H4 (cell line): ENCODE data around the gene RUNX3. TPM values are rescaled to one million over a fixed set of nuclear protein-coding genes. Genes with fewer than 3 reads are reported as not detected.

Experiments
- DNase-seq: peaks from one replicate; pipeline ENCODE4 v3.0.0-alpha.2; 2015; ENCODE audit warnings: low spot score
- total RNA-seq: library from RNA; depleted of rRNA; stranded (reverse); fragments of >200 nt; shearing (Covaris generic); gene quantifications from 2 replicates; pipeline ENCODE4 v1.2.3, GENCODE V29; 2014

RUNX3 gene
- total RNA-seq, 1 experiment from 2014 or later = 2.9 TPM

DNA sequence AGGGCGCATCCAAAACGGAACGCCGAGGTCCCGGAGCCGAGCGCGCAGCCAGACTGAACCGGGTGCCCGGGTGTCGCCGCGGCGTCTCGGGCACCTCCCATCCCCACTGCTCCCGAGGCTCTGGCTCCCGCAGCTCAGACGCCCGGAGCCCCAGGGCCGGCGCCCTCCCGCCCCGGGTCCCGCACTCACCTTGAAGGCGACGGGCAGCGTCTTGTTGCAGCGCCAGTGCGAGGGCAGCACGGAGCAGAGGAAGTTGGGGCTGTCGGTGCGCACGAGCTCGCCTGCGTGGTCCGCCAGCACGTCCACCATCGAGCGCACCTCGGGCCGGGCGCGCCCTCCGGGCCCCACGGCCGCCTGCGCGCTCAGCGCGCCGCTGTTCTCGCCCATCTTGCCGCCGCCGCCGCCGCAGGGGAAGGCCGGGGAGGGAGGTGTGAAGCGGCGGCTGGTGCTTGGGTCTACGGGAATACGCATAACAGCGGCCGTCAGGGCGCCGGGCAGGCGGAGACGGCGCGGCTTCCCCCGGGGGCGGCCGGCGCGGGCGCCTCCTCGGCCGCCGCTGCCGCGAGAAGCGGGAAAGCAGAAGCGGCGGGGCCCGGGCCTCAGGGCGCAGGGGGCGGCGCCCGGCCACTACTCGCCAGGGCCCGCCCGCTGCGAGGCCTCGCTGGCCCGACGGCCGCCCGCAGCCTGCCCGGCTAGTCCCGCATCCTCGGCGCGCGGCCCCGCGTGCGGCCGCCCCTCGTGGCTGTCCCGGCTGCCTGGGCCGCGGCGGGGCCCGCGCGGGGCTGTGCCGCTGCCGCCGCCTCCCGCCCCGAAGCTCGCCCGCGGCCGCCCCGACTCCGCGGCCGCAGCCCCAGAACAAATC, 447 bp downstream of the RUNX3 start:
- no peak for DNase-seq

DNA sequence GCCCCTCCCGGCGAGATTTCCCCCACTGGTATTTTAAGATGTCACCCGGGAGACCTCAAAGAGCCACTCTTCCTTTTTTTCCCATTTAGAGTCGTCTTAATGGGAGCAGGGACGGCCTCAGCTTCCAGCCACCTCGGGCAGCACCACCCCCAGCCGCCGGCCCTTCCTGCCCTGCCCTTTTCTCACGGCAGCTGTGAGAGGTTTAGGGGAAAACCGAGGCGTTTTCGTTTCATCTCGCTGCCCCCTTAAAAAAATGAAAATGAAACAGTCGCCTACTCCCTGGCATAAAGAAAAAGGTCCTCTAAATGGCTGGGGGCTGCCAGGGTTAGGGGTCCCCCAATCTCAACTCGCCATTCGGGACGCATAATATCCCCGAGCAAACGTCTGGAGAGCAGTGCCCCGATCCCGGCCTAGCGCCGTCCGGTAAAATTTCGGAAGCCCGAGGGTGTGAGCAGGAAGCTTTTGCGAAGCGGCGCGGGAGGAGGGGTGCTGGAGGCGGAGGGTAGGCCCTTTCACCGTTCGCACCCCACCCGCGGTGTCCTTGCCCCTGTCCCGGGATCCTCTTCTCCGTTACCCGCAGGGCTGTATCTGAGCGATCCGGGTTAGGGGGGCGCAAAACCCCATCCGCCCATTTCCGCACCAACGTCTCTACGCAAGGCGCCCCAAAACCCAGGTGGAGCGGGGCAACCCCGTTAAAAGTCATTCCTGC, 1.2 kb downstream of the RUNX3 start:
- no peak for DNase-seq

DNA sequence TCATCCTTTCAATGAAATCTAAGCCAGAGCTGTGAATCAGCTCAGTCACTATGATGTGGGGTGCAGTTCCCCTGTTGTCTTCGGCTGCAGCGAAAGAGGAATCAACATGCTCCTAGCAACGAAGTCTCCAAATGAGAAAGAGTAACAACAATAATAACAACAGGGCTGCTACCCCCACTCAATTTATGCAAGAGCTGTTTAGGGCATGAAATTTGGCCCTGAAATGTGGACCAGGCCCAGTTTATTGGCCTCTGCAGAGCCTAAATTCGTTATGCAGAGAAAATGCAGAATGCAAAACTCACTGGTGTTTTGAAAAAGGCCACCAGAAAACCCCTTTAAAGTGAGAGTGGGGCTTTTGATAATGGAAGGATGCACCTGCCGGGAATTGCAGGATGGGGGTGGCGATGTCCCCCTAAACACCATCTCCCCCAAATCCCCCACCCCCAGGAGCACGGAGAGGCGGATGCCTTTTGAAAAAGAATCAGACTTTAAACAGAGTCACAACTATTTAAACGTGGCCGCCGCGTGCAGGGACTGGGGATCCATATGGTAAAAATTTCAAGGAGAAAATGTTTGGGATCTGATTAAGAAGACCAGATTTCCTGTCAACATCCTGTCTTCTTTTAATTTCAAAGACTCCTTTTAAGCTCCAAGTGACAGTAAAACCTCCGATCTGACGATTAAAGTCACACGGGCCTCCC, 1.9 kb downstream of the RUNX3 start:
- no peak for DNase-seq

DNA sequence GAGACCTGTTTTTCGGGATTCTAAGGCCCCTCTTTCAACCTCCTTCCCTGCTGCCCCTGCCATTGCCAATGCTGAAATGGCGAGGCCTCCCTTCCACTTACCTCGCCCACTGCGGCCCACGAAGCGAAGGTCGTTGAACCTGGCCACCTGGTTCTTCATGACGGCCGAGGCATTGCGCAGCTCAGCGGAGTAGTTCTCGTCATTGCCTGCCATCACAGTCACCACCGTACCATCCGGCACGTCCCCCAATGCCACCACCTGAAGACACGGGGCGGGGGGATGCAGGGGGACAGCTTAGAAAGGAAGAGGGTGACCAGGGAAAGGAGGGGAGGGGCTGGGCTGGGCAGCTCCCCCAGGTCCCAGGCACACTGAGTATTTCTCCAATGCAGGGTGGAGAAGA, 2.6 kb downstream of the RUNX3 start:
- DNase-seq = no peak

DNA sequence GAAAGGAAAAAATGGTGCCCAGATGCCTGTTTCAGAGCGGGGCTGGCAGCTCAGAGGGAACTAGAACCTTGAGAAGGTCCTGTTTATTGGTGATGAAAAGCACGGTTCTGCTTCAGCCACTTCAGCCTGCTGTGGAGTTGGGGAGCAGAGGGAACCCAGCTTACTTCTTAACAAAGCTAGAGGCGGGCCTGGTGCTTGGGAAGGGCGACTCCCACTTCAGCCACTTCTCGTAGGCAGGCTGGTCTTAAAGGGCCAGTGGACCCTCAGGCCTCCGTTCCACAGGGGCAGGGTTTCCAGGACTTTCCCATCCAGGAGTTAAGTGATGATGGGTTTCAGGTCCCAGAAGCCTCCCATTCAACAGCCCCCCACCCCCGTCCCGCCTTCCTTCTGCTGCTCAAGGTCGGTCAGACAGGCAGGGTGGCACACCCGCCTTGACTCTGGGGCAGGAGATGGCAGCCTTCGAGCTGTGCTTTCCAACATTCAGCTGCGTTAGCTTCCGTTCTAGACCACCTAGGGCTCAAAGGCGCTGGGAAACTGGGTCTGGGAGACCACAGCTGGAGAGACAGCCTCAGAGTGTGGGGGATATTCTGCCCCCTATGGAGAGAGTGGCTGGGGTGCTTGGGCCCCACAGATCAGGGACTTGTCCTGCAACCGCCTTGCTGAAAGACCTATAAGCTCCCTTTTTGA, 3.4 kb downstream of the RUNX3 start:
- no peak for DNase-seq

DNA sequence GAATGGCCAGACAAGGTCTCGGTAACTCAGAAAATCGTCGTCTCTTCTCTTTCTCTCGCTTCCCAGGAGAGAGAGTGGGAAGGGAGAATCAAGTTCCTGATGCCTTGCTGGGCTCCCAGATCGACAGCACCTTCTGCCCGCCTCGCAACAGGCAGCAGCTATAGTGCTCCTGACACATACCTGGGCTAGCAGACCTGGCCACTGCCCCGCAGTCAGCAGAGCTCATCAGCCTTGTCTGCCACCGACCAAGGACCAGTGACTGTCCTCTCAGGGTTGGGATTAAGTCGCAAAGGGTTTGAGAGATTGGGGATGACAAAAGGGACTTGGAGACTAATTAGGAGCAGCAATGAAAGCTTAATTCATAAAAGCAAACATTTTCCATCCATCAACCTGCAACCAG, 4.1 kb downstream of the RUNX3 start:
- DNase-seq = no peak

DNA sequence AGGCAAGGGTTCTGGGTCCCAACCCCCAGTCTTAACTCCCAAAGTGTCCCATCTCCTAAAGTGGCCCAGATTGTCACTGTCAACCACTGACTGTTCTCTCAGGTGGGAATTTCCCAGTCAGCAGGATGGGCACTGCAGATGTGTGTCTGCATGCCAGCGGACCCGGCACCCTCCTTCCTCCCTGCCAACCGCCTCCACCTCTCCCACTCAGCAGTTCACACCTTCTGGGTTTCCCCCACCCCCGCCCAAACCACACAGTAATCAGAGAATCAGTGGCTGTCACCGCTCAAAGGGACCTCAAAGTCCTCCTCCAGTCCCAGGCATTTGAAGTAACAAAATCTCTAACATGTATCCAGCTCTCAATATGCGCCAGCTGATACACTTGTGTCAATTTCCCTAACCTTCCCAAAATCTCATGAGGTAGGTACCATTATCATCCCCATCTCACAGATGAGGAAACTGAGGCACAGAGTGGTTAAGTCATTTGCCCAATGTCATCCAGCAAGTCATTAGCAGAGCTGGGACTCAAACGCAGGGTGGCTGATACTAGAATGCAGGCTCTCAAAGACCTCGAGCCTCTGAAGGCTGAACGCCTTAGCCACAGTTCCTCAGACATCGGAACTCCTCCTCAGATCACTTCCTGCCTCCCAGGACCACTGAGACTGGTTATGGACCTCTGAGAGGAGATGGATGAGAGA, 4.8 kb downstream of the RUNX3 start:
- DNase-seq = no peak

DNA sequence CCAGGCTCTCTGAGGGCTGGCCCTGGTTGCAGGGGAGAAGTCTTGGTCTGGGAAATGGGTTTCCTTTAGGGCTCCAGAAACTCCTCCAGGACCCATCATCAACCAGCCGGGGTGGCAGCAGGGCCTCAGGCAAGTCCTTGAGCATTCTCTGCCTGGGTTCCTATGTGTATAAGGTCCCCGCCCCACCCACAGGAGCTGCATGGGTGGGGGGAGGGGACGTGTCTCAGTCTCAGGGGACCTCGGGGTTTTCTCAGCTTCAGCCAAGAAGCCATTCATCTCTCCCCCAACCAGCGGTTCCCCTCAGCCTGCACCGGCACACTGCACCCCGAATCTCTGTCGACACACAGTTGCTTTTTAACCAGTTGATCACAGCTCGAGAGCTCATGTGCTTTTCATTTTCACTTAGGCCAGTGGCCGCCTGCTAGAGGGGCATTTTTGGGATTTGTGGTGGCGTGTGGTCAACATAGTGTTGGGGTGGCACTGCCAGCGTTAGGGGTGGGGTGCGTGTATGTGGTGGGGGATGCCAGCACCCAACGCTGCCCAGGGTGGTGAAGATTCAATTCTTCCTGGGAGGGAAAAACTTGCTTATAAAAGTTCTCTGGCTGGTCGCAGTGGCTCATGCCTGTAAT, 6.5 kb downstream of the RUNX3 start:
- no peak for DNase-seq

DNA sequence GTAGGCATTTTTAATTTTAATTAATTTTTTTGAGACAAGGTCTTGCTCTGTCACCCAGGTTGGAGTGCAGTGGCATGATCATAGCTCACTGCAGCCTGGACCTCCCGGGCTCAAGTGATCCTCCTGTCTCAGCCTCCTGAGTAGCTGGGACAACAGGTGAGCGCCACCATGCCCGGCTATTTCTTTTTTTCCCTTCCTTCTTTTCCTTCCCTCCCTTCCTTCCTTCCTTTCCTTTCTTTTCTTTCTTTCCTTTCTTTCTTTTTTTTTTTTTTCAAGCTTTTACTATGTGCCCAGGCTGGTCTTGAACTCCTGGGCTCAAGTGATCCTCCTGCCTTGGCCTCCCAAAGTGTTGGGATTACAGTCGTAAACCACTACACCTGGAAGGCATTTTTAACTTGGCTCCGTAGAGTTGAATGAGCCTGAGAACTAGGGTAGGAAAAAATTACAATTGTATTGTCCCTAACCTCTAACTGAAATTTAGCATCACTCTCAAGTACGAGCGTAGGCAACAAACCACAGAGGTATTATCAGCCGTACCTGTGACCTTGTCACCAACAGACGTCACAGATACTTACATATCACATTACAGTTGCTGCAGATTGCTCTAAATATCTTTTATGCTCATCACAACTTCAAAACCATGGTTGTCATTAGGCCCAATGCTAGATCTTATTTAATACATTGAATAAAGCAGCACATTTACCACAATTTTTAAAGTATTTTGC, 8.0 kb downstream of the RUNX3 start:
- no peak for DNase-seq

DNA sequence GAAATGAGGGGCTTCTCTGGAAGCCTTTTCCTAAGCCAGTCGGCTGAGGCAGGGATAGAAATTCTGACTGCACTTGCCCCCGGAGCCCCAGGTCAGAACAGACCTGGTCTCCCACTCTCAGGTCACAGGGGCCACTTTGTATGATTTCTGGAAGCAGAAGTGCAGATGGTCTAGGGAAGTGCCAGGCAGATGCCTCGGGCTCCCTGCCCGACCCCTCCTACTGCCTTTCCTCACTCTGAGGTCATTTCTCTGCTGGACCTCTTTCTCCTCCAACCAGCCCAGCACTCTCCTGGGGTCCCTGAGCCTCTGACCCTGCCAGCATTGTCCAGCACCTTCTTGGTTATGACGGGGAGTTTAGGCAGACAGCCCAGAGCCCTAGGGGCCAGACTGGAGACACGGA, 8.7 kb downstream of the RUNX3 start:
- DNase-seq = no peak

DNA sequence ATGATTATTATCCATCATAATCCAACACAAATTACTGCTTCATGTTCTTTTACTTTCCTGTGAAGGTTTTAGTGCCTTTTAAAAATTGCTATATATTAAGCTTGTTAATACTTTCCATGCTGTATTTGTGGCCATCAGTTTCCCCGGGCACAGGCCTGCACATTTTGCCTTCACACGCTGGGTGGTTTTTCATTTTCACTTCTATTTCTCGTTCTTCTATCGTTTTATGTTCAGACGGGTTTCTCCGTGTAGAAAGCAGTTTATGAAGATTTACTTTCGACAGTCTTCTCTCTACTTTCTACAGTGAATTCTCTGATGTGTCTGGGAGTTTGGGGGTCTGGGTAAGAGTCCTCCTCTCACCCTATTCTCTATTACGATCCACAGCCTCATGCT, 9.5 kb downstream of the RUNX3 start:
- DNase-seq = no peak

DNA sequence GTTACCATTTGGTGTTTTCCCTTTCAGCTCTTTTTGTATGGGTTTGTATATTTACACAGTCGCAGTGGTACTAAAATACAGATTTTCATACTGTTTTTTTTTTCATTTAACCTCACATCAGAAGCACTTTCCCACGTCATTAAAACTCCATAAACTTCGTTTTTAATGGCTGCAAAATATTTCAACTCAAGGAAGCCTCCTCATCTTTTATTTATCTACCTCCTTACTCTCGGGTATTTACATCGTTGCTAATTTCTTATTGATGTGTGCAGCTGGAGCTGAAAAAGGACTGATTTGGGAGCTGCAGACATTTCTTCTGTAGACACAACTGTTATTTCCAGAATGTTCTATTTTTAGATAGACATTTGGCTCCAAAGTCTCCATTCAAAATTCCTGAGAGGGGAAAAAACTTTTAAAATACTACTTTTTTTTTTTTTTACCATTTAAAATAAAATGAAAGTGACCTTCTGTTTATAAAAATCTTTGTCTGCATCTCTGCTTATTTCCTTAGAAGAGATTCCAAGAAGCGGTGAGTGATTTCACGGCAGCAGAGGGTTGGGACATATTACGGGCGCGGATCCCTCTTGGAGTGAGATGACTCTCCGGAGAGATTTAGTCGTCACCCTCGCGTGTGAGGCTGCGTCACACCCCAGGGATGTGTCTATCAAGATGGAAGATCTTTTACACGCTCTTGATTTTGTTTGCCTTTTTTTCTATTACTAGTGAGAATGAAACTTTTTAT, 10.1 kb downstream of the RUNX3 start:
- DNase-seq = no peak

DNA sequence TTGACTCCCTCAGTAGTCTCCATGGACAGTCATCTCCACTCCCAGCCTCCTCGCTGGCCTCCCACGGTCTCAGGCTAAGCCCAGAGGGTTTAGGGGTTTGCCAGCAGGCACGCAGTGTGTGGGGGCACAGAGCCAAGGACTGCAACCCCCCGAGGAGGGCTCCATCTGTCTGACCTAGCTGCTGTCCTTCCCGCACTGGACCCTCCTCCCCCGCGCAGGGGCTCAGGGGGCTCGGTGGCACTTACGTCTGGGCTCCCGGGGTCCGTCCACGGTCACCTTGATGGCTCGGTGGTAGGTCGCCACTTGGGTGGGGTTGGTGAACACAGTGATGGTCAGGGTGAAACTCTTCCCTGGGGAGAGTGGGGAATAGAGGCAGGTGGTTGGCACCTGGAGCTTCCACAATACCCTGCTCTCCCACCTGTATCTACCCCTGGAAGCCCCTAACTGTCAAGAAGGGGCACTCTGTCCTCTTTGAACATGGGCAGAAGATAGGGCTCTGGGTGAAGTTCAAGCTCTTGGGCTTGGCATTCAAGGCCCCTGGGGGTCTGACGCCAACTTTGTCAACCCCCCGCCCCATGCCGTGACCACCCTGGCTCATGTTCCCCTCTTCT, 11.0 kb downstream of the RUNX3 start:
- no peak for DNase-seq

DNA sequence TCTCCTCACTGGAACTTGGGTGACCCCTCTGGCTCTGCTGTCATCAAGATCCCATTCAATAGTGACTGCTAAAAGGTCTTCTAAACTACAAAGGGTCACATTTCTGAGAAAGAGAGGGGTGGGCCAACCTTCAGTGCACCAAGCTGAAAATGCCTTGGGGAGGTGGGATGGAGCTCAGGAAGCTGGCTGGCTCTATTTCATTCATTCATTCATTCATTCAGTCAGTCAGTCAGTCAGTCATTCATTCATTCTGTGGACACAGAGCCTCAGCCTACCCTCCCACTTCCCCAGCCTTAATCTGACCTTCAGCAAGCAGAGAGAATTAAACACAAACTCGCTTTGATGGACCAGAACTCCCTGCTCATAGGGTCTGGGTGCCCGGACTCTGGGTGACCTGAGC, 11.7 kb downstream of the RUNX3 start:
- no peak for DNase-seq

DNA sequence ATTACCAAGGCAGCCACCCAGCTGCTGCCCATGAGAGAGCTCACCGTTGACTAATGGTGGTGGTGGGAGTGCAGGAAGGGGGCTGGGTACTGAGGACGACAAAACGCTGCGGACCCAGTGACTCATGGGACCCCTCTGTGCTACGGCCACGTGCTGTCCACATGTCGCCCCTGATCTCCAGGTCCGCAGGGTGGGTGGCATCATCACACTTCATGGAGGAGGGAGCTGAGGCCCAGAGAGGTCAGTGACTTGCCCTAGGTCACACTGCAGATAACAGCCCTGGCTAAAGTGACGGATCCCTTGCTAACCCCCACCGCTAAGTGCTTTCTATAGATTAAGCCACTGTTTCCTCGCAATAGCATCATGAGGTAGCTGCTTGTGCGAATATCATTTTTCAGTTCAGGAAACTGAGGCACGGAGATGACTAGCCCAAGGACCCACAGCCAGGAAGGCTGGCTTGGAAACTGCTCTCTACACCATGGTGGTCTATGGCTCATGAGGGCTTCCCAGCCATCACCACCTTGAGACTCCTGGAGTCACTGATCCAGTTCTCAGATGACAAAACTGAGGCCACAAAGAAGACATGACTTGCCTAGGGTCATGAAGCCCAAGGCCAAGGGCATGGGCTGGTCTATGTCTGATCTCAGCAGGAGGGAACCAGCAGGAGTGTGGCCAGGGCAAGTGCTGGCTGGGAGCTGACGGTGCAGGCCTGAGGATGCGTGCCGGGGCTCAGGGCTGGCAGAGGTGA, 12.6 kb downstream of the RUNX3 start:
- DNase-seq = no peak

DNA sequence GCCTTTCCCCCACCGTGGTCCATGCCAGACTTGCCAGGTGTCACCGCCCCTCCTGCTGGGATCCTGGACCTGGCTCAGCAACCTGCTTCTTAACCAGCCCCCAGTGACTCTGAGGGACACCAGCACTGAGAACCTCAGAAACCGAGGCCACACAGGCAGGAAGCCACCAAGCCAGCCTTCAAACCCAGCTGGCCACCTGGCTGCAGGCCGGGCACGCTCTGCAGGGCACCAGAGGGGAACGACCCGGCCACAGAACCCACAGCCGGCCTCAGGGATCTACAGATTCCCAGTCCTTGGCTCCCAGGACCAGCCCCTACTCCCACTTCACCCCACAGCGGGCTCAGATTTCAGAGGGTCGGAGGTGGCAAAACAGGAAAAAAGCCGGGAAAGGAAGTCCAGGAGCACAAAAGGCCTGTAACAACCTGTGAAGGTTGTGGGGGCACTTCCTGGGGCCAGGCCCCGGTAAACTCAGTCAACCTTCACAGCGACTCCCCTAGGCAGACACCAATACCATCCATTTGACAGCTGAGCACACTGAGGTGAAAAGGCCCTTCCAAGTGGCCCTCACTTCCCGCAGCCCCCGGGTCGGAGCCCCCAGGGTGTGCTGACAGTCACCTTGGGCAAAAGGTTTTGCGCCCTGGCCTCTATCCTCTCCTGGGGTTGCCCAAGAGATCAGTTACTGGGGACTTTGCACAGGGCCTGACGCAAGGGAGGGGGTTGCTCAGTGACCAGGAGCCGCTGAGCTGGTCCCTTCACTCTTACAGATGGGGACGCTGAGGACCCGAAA, 14.1 kb downstream of the RUNX3 start:
- no peak for DNase-seq

DNA sequence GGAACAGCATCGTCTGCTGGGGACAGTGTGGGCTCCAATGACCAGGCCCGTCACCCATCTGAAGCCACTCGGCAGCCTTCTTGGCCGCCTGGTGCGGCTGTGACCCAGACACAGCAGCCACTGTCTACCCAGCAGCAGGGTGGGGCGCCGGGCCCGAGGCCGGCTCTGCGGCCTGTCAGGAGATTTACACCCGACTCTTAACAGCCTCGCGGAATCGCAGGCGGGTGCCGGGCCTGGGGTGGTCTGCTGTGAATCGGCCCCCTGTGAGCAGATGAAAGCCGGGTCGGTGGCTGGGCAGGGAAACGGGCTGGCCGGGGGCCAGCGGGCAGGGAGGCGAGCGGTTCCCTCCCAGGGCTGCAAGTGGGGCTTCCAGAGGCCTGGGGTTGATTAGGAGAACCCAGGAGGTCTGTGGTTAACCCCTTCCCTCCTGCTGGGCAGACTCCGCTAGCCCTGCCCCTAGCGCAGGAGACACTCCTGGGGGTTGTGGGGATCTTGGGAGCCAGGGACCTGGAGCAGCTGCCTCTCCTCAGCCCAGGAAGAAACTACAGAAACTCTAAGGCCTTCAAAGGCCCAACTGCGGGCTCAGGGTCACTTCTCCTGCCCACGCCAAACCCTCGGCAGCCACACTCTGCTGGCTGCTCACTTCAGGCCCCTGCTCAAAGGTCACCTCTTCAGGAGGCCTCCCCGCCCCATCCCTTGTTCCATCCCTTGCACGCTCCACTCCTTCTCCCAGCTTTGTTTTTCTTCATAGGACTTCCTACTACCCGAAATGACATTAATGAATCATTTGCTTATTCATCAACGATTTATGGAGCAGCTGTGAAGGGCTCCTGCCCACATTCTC, 15.6 kb downstream of the RUNX3 start:
- DNase-seq = no peak
